ENCODE data around the gene BLOC1S1. TPM values are rescaled to one million over a fixed set of nuclear protein-coding genes. Genes with fewer than 3 reads are reported as not detected.

The BLOC1S1 gene
- polyA plus RNA-seq, 1 donor (not counting 4 experiments of a cell fraction or from before 2014, with no cell fraction given), result 62.5 TPM

- Histone ChIP-seq H3K27me3 (ENCODE audit: control insufficient read depth, extremely low read depth, insufficient read depth, low read length) (peaks cover 4% of the 10 kb centered on the region), H2AFZ (ENCODE audit: control insufficient read depth, low read length) (no peak overlapping the region), H3K4me2 (ENCODE audit: control insufficient read depth, extremely low read depth, insufficient read depth, low read depth, low read length) (no peak overlapping the region), H3K9me3 (ENCODE audit: control insufficient read depth, low read depth, low read length) (no peaks in the 10 kb centered on the region), H3K9me1 (ENCODE audit: control insufficient read depth, extremely low read depth, insufficient read depth, low read length) (no peaks in the 10 kb centered on the region), H3K79me2 (ENCODE audit: control insufficient read depth, insufficient read depth, low read length) (no peaks in the 10 kb centered on the region), H3K4me3 (ENCODE audit: control insufficient read depth in 2 of 3, extremely low read depth in 1 of 3, insufficient read depth in 2 of 3, low read depth in 1 of 3, low read length in 3 of 3) (no peak overlapping the region), H3K27ac (ENCODE audit: control insufficient read depth, insufficient read depth, low read length) (no peak overlapping the region), H3K4me1 (ENCODE audit: control insufficient read depth, extremely low read depth, insufficient read depth, low read length) (no peaks in the 10 kb centered on the region), H3K36me3 (ENCODE audit: control insufficient read depth in 2 of 2, extremely low read depth in 1 of 2, insufficient read depth in 2 of 2, low read length in 2 of 2) (no peaks in the 10 kb centered on the region), H4K20me1 (ENCODE audit: control insufficient read depth, extremely low read depth, insufficient read depth, low read length) (no peaks in the 10 kb centered on the region), H3K9ac (ENCODE audit: control insufficient read depth, extremely low read depth, insufficient read depth, low read length) (no peak overlapping the region)
- TF ChIP-seq EZH2 (IDR thresholded peaks at IDR 0.05; ENCODE audit: low read length), result no peak
- TF ChIP-seq CTCF (optimal IDR thresholded peaks at IDR 0.05 in 1 of 3, IDR thresholded peaks at IDR 0.05 in 1 of 3, conservative IDR thresholded peaks at IDR 0.05 in 1 of 3; ENCODE audit: extremely low read depth in 1 of 3, insufficient read depth in 2 of 3, low read length in 3 of 3), result no peak
- dilution Hi-C loops (cut with MboI; ENCODE audit: extremely low pct_ligation_motif_present, low sequenced_read_pairs), result no loop called here
- no peak for FAIRE-seq
- DNase-seq (ENCODE audit: low read depth, low spot score), result no peak
These were observed 45.6 kb upstream of the BLOC1S1 start for GRCh38 chr12:55670276-55670675.

- DNase-seq (ENCODE audit: low read depth, low spot score), result no peak
These were observed 44.1 kb upstream of the BLOC1S1 start for GRCh38 chr12:55671746-55672145.

More at GRCh38 chr12:55671746-55672145, 44.1 kb upstream of the BLOC1S1 start:
- Histone ChIP-seq H3K79me2 (ENCODE audit: control insufficient read depth, insufficient read depth, low read length) (no peaks in the 10 kb centered on the region), H3K9me1 (ENCODE audit: control insufficient read depth, extremely low read depth, insufficient read depth, low read length) (no peaks in the 10 kb centered on the region), H3K36me3 (ENCODE audit: control insufficient read depth in 2 of 2, extremely low read depth in 1 of 2, insufficient read depth in 2 of 2, low read length in 2 of 2) (no peaks in the 10 kb centered on the region), H3K4me2 (ENCODE audit: control insufficient read depth, extremely low read depth, insufficient read depth, low read depth, low read length) (no peak overlapping the region), H3K4me1 (ENCODE audit: control insufficient read depth, extremely low read depth, insufficient read depth, low read length) (no peaks in the 10 kb centered on the region), H3K9ac (ENCODE audit: control insufficient read depth, extremely low read depth, insufficient read depth, low read length) (no peak overlapping the region), H3K27ac (ENCODE audit: control insufficient read depth, insufficient read depth, low read length) (no peak overlapping the region), H3K9me3 (ENCODE audit: control insufficient read depth, low read depth, low read length) (no peaks in the 10 kb centered on the region), H2AFZ (ENCODE audit: control insufficient read depth, low read length) (no peak overlapping the region), H3K27me3 (ENCODE audit: control insufficient read depth, extremely low read depth, insufficient read depth, low read length) (peaks cover 4% of the 10 kb centered on the region), H3K4me3 (ENCODE audit: control insufficient read depth in 2 of 3, extremely low read depth in 1 of 3, insufficient read depth in 2 of 3, low read depth in 1 of 3, low read length in 3 of 3) (no peak overlapping the region), H4K20me1 (ENCODE audit: control insufficient read depth, extremely low read depth, insufficient read depth, low read length) (no peaks in the 10 kb centered on the region)
- dilution Hi-C loops (cut with MboI; ENCODE audit: extremely low pct_ligation_motif_present, low sequenced_read_pairs), result no loop called here
- no peak for TF ChIP-seq CTCF (optimal IDR thresholded peaks at IDR 0.05 in 1 of 3, IDR thresholded peaks at IDR 0.05 in 1 of 3, conservative IDR thresholded peaks at IDR 0.05 in 1 of 3; ENCODE audit: extremely low read depth in 1 of 3, insufficient read depth in 2 of 3, low read length in 3 of 3)
- no peak for TF ChIP-seq EZH2 (IDR thresholded peaks at IDR 0.05; ENCODE audit: low read length)
- FAIRE-seq, result no peak

All from keratinocyte (primary cell).